ENCODE measurements around the gene EPHB2. TPM values are rescaled to one million over a fixed set of nuclear protein-coding genes. Genes with fewer than 3 reads are reported as not detected.

Gene EPHB2
- total and polyA plus RNA-seq, 2 of the 13 experiments (the other 11 are each of a cell fraction or from before 2014, with no cell fraction given): 0.03 to 0.11 TPM

DNA sequence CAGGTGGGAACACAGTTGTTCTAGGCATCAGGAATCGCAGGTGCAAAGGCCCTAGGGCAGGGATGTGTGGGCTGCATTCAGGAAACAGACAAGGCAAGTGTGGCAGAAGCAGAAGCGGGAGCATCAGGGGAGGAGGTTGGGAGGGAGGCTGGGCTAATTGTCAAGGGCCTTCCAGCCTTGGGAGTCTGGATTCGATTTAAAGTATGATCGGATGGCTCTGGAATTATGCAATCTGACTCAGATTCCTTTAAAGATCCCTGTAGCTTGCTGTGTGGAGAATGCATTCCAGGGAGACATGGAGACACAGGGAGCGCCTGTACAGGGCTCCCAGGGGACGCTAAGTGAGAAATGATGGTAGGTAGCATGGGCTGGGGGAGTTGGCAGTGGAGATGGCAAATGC lies 175.6 kb downstream of the EPHB2 start (continued):
- TF ChIP-seq, protein P1, sequence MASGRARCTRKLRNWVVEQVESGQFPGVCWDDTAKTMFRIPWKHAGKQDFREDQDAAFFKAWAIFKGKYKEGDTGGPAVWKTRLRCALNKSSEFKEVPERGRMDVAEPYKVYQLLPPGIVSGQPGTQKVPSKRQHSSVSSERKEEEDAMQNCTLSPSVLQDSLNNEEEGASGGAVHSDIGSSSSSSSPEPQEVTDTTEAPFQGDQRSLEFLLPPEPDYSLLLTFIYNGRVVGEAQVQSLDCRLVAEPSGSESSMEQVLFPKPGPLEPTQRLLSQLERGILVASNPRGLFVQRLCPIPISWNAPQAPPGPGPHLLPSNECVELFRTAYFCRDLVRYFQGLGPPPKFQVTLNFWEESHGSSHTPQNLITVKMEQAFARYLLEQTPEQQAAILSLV (CRISPR knock-in tag; IDR thresholded peaks at IDR 0.05; ENCODE audit: borderline replicate concordance): no peak
- no peak for TF ChIP-seq SP140L (CRISPR knock-in tag; IDR thresholded peaks at IDR 0.05; ENCODE audit: borderline replicate concordance)

GRCh38 chr1:22887491-22887890 lies 176.9 kb downstream of the EPHB2 start:
- intact Hi-C loops (cut with micrococcal nuclease; ENCODE audit: unreplicated experiment) (no loop called here), in situ Hi-C loops (cut with HindIII; ENCODE audit: extremely low pct_ligation_motif_present, low pct_unique_long_range_greater_than_20kb) (loop anchor here (25.0 kb wide), 1 partner anchor 175 kb away; the partner anchor contains the start of gene EPHB2)
- H3K27ac ChIP-seq (ENCODE audit: extremely low read length, insufficient read depth, low read length): no peak overlapping the region
- H4K20me1 ChIP-seq (ENCODE audit: insufficient read depth, low read length): no peaks in the 10 kb centered on the region
- ATAC-seq: no peak
- no peaks in the 10 kb centered on the region for H3K9me3 ChIP-seq (ENCODE audit: low read length)
- peaks cover 0 to 2% of the 10 kb centered on the region in 2 experiments; a peak in 2 of 5 replicates for H3K27me3 ChIP-seq (ENCODE audit: control insufficient read depth in 1 of 2, insufficient read depth in 2 of 2, low read length in 2 of 2)
- no peak for DNase-seq (ENCODE audit: low spot score)
- no peak for TF ChIP-seq ZKSCAN1 (IDR thresholded peaks at IDR 0.05; ENCODE audit: low read length)
- TF ChIP-seq, protein P2, sequence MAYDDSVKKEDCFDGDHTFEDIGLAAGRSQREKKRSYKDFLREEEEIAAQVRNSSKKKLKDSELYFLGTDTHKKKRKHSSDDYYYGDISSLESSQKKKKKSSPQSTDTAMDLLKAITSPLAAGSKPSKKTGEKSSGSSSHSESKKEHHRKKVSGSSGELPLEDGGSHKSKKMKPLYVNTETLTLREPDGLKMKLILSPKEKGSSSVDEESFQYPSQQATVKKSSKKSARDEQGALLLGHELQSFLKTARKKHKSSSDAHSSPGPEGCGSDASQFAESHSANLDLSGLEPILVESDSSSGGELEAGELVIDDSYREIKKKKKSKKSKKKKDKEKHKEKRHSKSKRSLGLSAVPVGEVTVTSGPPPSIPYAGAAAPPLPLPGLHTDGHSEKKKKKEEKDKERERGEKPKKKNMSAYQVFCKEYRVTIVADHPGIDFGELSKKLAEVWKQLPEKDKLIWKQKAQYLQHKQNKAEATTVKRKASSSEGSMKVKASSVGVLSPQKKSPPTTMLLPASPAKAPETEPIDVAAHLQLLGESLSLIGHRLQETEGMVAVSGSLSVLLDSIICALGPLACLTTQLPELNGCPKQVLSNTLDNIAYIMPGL (CRISPR knock-in tag; IDR thresholded peaks at IDR 0.05; ENCODE audit: borderline replicate concordance in 1 of 2, low read depth in 1 of 2): no peak
- no peak for TF ChIP-seq ZNF589 (CRISPR knock-in tag; conservative IDR thresholded peaks at IDR 0.05)
- no peak for TF ChIP-seq ZNF720 (CRISPR knock-in tag; IDR thresholded peaks at IDR 0.05)
- TF ChIP-seq ZNF350 (CRISPR knock-in tag; IDR thresholded peaks at IDR 0.05; ENCODE audit: borderline replicate concordance, low read depth): no peak
- no peak for TF ChIP-seq ZNF530 (CRISPR knock-in tag; IDR thresholded peaks at IDR 0.05; ENCODE audit: low read depth)
- TF ChIP-seq PRDM4 (CRISPR knock-in tag; IDR thresholded peaks at IDR 0.05; ENCODE audit: borderline replicate concordance): no peak
- TF ChIP-seq ZNF253 (CRISPR knock-in tag; IDR thresholded peaks at IDR 0.05; ENCODE audit: borderline replicate concordance): no peak
- TF ChIP-seq ATF1 (CRISPR knock-in tag; IDR thresholded peaks at IDR 0.05): no peak
- TF ChIP-seq ZSCAN12 (CRISPR knock-in tag; IDR thresholded peaks at IDR 0.05): no peak
- no peak for TF ChIP-seq ZNF232 (CRISPR knock-in tag; IDR thresholded peaks at IDR 0.05; ENCODE audit: borderline replicate concordance)
- TF ChIP-seq ZNF660 (CRISPR knock-in tag; IDR thresholded peaks at IDR 0.05; ENCODE audit: borderline replicate concordance, low read depth): no peak
- no peak for TF ChIP-seq ZBTB46 (CRISPR knock-in tag; IDR thresholded peaks at IDR 0.05; ENCODE audit: borderline replicate concordance)
- no peak for FAIRE-seq
- ChIA-PET CTCF (ENCODE audit: low intra/inter-chr PET ratio, low total read pairs) (interaction anchor here (3.1 kb wide), 1 partner anchor 183 kb away, joined by 15 read pairs; no protein-coding TSS in a partner anchor), POLR2A (no interaction called here)
- H3K4me1 ChIP-seq (ENCODE audit: insufficient read depth, low read length): no peaks in the 10 kb centered on the region
- H3K9ac ChIP-seq (ENCODE audit: insufficient read depth, low read depth, low read length): no peak overlapping the region
- no peak overlapping the region for H2AFZ ChIP-seq (ENCODE audit: low read length)
- H3K79me2 ChIP-seq (ENCODE audit: insufficient read depth, low read length): no peaks in the 10 kb centered on the region
- 46% methylated on average over 7 of the region's 7 CpGs for WGBS (ENCODE audit: low lambda C conversion rate)
- no peak overlapping the region for H3K4me3 ChIP-seq (replicated peaks in 1 of 3; ENCODE audit: insufficient read depth in 1 of 3, low read depth in 2 of 3, low read length in 3 of 3)
- H3K36me3 ChIP-seq (replicated peaks in 1 of 2; ENCODE audit: control insufficient read depth in 1 of 2, insufficient read depth in 2 of 2, low read length in 2 of 2): no peaks in the 10 kb centered on the region
- H3K4me2 ChIP-seq (ENCODE audit: low read depth, low read length): no peak overlapping the region
- no TSS peak for BruUV-seq (replicated peaks)

All from HepG2 (cell line).